GM19238 (cell line): Measurements from ENCODE around the gene CTLA4.
"Not testable (repeated sequence)": the region's sequence is repeated elsewhere in the genome, so short reads cannot be mapped to it uniquely, and the experiment has no call there.

Experiments
- DNase-seq: peaks from one replicate; pipeline ENCODE4 v3.0.0; 2011; ENCODE audit warnings: low spot score; ENCODE audit not compliant: insufficient read length

Gene CTLA4

DNA sequence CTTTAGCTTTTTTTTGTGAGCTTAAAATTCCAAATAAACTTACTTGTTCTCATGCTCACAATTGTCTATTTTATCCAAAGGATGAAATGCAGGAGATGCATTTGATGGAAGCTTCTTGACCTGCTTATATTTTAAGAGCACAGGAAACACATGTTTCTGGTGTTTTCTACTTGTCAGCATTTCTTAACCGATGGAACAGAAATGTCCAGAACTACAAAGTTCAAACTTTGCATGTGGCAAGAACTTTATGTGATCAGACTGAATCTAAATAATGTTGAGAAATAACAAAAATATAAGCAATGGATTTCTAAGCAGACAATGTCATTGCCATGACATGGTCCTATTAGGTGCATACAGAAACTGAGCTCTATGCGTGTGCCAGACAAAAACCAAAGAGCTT is 9.9 kb upstream of the CTLA4 start:
- no peak for DNase-seq

DNA sequence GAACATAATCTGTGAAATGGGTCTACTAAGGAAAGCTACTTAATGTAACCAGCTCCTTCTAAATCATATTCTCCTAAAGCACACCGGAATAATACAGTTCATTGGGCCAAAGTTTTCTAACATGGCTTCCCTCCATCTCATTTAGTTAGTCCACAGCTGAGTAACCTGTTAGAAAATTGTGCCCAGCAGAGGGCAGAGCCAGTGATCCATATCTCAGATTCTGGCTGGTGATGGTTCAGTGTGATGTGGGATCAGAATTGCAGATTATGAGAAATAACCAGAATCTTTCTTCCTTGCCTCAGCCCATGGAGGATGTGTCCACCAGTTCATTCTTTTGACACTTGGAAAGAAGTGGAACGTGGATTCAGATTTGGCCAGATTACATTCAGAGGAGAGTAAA is 9.4 kb upstream of the CTLA4 start:
- no peak for DNase-seq

DNA sequence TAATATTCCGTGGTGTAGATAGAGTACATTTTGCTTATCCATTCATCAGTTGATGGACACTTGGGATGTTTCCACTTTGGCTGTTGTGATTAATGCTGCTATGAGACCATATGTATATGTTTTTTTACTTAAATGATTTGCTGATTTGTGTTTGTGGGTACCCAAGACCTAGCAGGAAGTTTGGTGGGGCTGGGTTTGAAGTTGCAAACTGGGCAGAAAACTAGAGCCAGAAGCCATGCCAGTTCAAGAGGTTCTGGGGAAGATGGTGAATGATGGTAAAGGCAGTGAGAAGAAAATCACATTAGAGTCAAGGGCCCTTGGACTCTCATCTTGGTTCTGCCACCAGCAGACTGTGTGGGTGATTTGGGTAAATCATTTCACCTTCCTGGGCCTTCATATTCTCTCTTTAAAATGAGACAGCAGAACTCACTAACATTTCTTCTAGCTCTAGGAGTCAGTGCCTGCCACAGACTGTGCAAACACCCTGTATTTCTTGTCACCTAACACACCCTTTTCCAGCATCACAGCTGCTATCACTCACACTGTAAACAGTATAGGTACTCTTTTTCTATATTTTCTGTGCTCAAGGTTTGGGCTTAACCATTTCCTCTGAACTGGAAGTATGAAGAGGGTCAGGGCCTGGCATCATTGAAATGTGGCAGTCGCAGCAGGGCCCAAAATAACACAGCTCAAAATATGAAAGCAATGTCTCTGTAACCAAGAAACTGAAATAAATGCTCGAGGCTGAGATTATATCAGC is 8.4 kb upstream of the CTLA4 start:
- no peak for DNase-seq

DNA sequence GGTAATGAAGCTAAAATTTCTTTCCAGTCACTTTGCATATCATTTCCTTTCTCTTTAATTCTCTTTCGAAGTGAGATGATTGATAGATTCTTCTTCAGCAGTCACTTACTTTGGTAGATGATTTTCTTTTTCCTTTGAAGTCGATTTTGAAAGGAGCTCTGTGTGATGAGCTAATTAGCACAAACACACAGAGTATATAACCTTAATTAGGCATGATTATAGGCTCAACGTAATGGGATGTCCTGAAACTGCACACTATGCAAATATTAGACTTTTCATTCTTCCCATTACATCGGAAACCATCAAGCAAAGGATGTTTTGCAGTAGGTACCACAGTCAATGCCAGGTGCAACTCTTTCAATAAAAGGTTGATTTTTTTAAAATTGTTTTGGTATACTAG is 6.4 kb upstream of the CTLA4 start:
- no peak for DNase-seq

DNA sequence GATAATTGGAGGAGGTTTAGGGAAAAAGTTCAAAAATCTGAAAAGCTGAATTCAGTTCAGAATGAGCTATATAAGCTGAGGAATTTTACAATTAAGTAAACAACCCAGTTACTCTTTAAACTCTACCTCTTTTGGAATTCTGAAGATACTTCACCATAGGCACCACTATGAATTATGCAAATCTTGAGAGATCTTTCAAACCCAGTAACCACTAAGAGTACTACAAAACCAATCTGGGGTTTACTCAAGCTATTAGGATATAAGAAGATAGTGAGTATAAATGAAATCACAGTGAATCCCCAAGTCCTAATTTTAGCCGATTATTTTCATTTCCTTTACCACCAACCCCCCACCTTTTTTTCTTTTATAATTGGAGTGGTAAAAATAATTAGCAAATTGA is 6.0 kb upstream of the CTLA4 start:
- DNase-seq: no peak

DNA sequence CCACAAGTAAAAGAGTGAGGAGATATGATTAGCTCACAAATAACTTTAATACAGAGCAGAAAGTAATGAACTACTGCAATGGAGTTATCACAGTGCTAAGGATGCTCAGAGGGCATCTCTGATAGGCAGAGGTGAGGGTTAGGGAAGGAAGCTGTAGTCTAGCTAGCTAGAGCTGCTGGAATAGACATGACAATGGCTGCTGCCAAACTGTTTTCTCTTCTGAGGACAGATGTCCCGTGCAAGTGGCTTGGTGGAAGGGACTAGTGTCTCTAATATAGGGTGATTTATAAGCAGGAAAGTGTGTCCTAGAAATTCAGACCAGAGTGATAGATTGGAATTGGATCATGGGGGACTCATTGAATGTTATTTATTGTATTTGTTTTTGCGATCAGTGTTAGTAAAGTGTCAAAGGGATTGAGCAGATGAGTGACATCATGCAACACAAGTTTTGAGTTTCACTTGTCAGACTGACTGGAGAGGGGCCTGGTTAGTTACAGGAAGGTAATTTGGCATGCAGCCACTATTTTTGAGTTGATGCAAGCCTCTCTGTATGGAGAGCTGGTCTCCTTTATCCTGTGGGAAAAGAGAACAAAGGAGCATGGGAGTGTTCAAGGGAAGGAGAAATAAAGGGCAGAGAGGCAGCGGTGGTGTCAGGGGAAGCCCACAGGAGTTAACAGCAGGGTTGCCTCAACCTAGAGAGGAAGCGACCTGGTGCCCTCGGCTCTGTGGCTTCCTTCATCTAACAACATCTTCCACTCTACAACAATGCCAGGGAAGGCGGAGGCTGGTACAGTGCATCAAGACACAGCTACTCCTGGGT is 1.9 kb downstream of the CTLA4 start:
- no peak for DNase-seq

DNA sequence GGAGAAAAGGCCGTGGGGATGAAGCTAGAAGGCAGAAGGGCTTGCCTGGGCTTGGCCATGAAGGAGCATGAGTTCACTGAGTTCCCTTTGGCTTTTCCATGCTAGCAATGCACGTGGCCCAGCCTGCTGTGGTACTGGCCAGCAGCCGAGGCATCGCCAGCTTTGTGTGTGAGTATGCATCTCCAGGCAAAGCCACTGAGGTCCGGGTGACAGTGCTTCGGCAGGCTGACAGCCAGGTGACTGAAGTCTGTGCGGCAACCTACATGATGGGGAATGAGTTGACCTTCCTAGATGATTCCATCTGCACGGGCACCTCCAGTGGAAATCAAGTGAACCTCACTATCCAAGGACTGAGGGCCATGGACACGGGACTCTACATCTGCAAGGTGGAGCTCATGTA is 2.9 kb downstream of the CTLA4 start:
- DNase-seq: no peak

DNA sequence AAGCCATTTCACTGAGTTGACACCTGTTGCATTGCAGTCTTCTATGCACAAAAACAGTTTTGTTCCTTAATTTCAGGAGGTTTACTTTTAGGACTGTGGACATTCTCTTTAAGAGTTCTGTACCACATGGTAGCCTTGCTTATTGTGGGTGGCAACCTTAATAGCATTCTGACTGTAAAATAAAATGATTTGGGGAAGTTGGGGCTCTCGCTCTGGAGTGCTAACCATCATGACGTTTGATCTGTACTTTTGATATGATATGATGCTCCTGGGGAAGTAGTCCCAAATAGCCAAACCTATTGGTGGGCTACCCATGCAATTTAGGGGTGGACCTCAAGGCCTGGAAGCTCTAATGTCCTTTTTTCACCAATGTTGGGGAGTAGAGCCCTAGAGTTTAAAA is 3.4 kb downstream of the CTLA4 start:
- DNase-seq: no peak

DNA sequence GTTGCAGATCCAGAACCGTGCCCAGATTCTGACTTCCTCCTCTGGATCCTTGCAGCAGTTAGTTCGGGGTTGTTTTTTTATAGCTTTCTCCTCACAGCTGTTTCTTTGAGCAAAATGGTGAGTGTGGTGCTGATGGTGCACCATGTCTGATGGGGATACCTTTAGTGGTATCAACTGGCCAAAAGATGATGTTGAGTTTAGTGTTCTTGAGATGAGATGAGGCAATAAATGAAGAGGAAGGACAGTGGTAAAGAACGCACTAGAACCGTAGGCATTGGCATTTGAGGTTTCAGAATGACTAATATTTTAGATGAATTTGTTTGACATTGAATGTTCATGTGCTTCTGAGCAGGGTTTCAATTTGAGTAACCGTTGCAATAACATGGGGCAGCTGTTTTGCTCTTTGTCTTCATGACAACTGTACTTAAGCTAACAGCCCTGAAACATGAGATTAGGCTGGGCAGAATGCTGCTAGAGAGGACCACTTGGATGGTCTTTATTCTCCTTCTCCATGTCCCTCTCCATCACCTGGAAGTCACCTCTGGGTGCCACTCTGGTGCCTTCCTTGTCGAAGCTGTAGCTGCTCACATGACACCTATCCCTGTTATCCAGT is 3.9 kb downstream of the CTLA4 start:
- DNase-seq: peak; percentile 32

DNA sequence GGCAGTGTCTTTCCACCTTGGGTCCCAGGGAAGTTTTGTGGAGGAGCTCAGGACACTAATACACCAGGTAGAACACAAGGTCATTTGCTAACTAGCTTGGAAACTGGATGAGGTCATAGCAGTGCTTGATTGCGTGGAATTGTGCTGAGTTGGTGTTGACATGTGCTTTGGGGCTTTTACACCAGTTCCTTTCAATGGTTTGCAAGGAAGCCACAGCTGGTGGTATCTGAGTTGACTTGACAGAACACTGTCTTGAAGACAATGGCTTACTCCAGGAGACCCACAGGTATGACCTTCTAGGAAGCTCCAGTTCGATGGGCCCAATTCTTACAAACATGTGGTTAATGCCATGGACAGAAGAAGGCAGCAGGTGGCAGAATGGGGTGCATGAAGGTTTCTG is 5.9 kb downstream of the CTLA4 start:
- DNase-seq: no peak

DNA sequence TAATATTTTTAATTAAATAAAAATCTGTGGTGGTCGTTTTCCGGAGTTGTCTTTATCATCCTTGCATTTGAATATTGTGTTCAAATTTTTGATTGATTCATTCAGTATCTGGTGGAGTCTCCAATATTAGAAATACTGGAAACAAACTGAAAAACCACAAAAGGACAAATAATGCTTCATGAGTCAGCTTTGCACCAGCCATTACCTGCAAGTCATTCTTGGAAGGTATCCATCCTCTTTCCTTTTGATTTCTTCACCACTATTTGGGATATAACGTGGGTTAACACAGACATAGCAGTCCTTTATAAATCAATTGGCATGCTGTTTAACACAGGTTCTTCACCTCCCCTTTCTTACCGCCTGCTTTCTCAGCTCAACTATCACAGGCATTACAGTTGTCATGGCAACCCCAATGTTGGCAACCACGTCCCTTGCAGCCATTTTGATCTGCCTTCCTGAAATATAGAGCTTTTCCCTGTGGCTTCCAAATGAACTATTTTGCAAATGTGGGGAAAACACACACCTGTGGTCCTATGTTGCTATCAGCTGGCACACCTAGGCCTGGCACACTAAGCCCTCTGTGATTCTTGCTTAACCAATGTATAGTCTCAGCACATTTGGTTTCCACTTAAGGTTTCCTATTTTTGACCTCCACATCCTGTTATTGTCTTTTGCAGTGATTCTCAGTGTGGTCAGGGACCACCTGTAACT is 6.5 kb downstream of the CTLA4 start:
- DNase-seq: no peak

DNA sequence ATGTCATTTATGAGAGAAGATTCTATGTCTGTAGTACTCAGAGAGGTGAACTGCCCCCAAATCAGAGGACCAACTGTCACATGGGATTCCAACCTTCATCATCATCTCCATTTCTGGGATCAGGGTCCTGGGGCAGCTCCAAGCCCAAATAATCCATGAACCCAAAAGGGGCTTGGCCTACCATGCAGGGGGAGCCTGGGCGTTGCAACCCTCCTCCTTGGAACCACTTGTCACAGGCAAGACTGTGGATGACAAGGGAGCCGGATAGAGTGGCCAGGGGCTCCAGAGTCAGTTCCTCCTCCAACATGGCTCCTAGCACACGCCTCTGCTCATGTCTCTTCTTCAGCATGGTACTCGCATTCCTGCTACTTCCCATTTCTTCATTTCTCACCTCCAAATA is 7.9 kb downstream of the CTLA4 start:
- no peak for DNase-seq

DNA sequence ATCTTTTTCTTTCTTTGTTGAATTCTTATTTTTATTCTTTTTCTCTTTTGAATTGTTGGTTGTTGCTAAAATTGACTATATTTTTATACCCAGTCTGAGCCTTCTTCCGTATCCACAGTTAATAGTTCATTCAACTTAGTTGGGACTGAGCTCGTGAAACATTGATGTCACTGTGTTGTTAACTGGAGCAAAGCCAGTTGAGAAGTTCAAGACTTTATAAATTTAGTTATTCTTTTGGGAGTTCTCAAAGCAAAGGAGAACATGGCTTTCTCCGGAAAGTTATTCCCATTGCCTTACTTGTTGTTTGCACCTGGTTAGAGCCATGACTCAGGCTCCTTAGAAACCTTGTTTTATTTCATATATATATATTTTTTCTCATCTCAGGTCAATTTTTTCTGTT is 8.8 kb downstream of the CTLA4 start:
- DNase-seq: no peak

DNA sequence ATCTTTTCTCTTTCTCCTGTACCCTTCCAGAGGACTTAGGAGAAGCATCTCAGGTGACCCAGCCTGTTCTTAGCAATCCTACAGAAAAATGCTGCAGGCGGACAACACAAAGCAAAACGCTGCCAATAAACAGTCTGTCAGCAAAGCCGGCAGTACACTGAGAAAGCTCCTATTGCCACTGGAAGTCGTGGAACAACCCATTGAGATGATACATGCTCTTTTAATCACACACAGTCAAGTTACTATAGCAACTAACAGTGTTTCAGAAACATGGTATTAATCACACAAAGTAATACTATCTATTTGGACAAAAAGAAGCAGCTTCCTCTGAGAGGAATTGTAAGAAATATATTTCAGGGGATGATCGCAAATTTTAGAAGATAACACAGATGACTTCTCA is 10.5 kb downstream of the CTLA4 start:
- no peak for DNase-seq

DNA sequence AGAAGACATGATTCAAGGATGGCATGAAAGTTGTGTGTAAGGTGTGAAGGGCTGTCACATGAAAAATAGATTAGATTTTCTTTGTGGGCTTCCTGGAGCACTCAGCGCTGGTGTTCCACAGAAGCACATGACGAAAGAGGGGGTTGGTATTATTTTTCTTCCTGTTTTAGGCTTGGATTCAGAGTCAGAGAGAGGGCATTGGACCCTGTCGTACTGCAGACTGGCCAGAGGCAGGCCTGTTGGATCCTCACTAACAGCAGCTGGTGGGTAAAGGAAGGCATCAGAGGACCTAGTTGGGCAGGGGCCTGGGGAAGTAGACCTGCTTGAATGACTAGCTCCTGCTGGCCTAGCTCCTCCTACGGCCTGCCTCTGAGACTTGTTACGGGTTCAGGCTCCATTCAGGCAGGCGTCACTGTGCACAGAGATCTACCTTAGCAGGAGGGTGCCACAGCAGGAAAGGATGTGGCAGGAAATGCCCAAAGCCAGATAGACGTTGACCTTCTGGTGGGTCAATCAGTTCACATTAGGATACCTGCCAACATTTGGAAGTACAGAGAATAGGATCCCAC is 13.1 kb downstream of the CTLA4 start:
- no peak for DNase-seq

DNA sequence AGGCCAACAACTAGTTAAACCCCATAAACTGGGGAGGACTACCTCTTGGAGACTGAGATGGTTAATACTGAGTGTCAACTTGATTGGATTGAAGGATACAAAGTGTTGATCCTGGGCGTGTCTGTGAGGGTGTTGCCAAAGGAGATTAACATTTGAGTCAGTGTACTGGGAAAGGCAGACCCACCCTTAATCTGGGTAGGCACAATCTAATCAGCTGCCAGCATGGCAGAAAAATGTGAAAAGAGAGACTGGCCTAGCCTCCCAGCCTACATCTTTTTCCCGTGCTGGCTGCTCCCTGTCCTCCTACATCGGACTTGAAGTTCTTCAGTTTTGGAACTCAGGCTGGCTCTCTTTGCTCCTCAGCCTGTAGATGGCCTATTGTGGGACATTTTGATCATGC is 13.6 kb downstream of the CTLA4 start:
- DNase-seq: not testable (repeated sequence)

DNA sequence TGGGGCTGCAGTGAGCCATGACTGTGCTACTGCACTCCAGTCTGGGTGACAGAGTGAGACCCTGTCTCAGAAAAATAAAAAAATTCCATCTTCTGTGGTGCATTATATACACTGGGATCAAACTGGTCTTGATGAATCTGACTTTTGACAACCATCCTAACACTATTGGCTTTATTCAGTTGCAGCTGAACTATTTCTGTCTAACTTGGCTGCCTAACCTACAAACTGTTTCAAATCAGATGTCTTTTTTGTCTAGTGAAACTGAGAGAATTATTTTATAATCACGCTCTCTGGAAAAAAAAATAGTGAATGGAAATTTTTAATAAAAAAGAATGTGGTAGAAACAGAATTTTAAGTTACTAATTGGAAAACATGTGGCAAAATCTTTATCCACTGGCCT is 15.0 kb downstream of the CTLA4 start:
- no peak for DNase-seq

DNA sequence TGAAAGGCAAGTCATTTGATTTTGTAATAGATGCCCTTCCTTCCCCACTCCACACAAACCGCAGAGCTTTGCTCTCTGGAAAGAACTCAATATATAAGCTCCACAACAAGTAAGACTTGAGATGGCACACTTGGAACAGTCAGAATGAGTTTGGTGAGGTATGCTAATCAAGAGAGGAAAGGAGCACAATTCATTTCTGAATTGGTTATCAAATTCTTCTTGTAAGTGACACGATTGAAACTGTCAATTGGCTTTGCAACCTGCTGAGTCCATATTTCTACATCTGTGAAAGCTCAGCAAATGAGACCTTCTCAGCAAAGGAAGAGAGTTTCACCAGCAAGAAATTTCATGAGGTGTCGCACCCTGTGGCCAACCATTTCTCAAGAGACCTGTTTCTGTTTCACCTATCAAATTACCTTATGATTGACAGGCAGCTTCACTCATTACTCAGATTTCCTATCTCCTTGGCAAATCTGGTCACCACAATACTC is 19.1 kb downstream of the CTLA4 start:
- DNase-seq: no peak

DNA sequence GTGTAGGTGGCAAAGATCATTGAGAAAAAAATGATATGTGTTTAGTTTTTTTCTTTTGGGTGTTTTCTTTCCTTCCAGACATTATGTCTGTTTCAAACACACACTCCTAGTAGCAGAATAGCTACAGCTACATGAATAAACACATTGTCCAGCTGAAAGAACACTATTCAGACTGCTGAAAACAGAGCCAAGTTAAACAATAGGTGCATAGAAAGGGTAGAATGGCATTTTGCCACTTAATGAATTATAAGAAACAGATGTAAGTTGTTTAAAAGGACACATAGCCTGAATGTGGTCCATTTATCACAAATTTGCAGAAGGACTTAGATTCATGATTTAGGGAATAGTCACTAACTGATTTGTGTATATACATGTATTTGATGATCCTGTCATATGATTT is 20.1 kb downstream of the CTLA4 start:
- DNase-seq: no peak

DNA sequence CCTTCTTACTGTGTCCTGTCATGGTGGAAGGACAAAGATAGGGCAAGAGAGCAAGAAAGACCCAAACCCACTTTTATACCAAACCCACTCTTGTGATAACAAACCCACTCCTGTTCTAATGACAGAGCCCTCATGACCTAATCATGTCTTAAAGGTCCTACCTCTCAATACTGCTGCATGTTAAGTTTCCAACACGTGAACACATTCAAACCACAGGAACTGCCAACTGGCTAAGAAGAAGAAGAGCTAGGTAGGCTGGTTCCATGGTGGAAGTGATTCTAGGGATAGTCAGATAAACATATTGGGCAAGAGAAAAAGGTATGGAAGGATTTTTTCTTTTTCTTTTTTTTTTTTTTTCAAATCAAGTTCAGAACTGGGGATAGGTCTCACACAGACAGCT is 22.0 kb downstream of the CTLA4 start:
- no peak for DNase-seq

DNA sequence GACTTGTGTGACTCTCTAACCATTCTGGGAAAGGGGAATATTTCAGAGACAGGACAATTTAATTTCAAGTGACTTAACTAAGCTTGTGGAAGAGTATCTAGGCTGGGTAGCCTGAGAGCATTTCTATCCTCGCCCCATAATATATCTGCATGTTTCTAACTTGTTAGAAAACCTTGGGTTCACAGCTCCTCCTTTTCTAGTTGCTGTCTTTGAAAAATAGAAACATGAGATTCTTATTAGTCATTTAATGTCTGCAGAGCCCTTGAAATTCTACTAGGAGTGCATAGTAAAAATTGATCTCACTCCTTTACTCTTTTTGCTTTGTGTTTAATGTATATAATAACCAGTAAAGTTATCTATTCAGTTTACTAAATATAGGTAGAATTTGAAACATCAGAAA is 22.4 kb downstream of the CTLA4 start:
- DNase-seq: no peak
